HCT116 (cell line): ENCODE measurements around the gene CDON. TPM values are rescaled to one million over a fixed set of nuclear protein-coding genes. Genes with fewer than 3 reads are reported as not detected.

Experiments used
- ATAC-seq: fragments of 200-7000 bp; cut with Tn5 transposase; 2 replicates; pipeline ENCODE4 v1.9.1; 2020; ENCODE audit warnings: mild to moderate bottlenecking, moderate library complexity
- BruUV-seq: library from RNA; stranded (reverse); fragments of 400-500 nt; replicated peaks from 2 replicates; lab custom pipeline; 2021; lab: Mats Ljungman, UMichigan
- CTCF ChIA-PET: fragments of 300-600 bp; sonication (Branson Sonifier 250); formaldehyde crosslinking; loops from one replicate; lab custom pipeline; 2021; ENCODE audit warnings: antibody characterized with exemption; lab: Charles Lee
- POLR2A ChIA-PET: fragments of 300-600, 350-600 bp; sonication (Branson Sonifier 250); formaldehyde crosslinking; loops from one replicate; lab custom pipeline; 2021; ENCODE audit warnings: antibody characterized with exemption; lab: Charles Lee
- RAD21 ChIA-PET, 2 experiments: fragments of 300-600 bp; sonication (Branson Sonifier 250); formaldehyde crosslinking; loops; one replicate each; lab custom pipeline; 2023; ENCODE audit warnings: low total read pairs in 2 of 2; ENCODE audit not compliant: uncharacterized antibody in 2 of 2, unreplicated experiment in 2 of 2, low non-redundant PET in 1 of 2; lab: Charles Lee
- DNase-seq: peaks from one replicate; pipeline ENCODE4 v3.0.0-alpha.2; 2010; ENCODE audit warnings: low read depth, low spot score
- H2AFZ ChIP-seq: fragments of 200-600 bp; shearing (Covaris generic), sonication (generic); 2 replicates; pipeline ENCODE4 v1.6.1; 2017; ENCODE audit warnings: low read depth, mixed run types, mixed read lengths, antibody characterized with exemption, low read length; ENCODE audit not compliant: poor library complexity, severe bottlenecking
- H3K27ac ChIP-seq: 2 replicates; pipeline ENCODE4 v1.5.1; 2012; ENCODE audit warnings: low read depth, low read length
- H3K27me3 ChIP-seq: fragments of 200-600 bp; sonication (generic); 2 replicates; pipeline ENCODE4 v1.6.1; 2016; ENCODE audit warnings: mixed run types, low read length, mixed read lengths; ENCODE audit not compliant: insufficient read depth
- H3K36me3 ChIP-seq, 2 experiments: fragments of 200-500 bp in 1 of 2; fragments of 200-600 bp in 1 of 2; sonication (Bioruptor generic) in 1 of 2; sonication (generic) in 1 of 2; 2 replicates each; pipeline versions ENCODE4 v1.5.1 to v1.6.1; 2014 to 2016; ENCODE audit warnings: low read length in 2 of 2, inconsistent platforms in 1 of 2, mixed read lengths in 1 of 2, mixed run types in 1 of 2; ENCODE audit not compliant: insufficient read depth in 2 of 2, control insufficient read depth in 1 of 2
- H3K4me1 ChIP-seq, 2 experiments: fragments of 200-600 bp in 1 of 2; sonication (generic) in 1 of 2; 2 replicates each; pipeline versions ENCODE4 v1.5.1 to v1.6.1; 2012 to 2017; ENCODE audit warnings: low read length in 2 of 2, inconsistent platforms in 1 of 2, mild to moderate bottlenecking in 1 of 2, mixed read lengths in 1 of 2, mixed run types in 1 of 2, moderate library complexity in 1 of 2; ENCODE audit not compliant: insufficient read depth in 2 of 2, control insufficient read depth in 1 of 2
- H3K4me2 ChIP-seq: fragments of 200-600 bp; sonication (generic); 2 replicates; pipeline ENCODE4 v1.6.1; 2017; ENCODE audit warnings: mixed run types, low read length, mixed read lengths
- H3K4me3 ChIP-seq, 2 experiments: fragments of 200-600 bp in 1 of 2; sonication (generic) in 1 of 2; replicated peaks in 1 of 2; 2 replicates each; pipeline ENCODE4 v1.5.1; 2011 to 2016; ENCODE audit warnings: low read length in 2 of 2, control low read depth in 1 of 2, low read depth in 1 of 2, mild to moderate bottlenecking in 1 of 2, mixed read lengths in 1 of 2, mixed run types in 1 of 2
- H3K79me2 ChIP-seq: fragments of 200-600 bp; sonication (generic); 2 replicates; pipeline ENCODE4 v1.6.1; 2017; ENCODE audit warnings: mild to moderate bottlenecking, mixed run types, low read length, moderate library complexity, mixed read lengths; ENCODE audit not compliant: insufficient read depth
- H3K9ac ChIP-seq: fragments of 200-600 bp; sonication (generic); 2 replicates; pipeline ENCODE4 v1.6.1; 2016; ENCODE audit warnings: low read length, mixed read lengths
- H3K9me2 ChIP-seq: fragments of 200-600 bp; sonication (generic), shearing (Covaris generic); 2 replicates; pipeline ENCODE4 v1.6.1; 2017; ENCODE audit warnings: mixed run types, mild to moderate bottlenecking, moderate library complexity; ENCODE audit not compliant: insufficient read depth
- H3K9me3 ChIP-seq, 2 experiments: fragments of 200-500 bp in 1 of 2; fragments of 200-600 bp in 1 of 2; sonication (Bioruptor generic) in 1 of 2; sonication (generic) in 1 of 2; 2 replicates each; pipeline ENCODE4 v1.6.1; 2014 to 2017; ENCODE audit warnings: low read length in 2 of 2, mixed read lengths in 2 of 2, inconsistent platforms in 1 of 2, low read depth in 1 of 2, mild to moderate bottlenecking in 1 of 2, mixed run types in 1 of 2, moderate library complexity in 1 of 2; ENCODE audit not compliant: control insufficient read depth in 1 of 2, insufficient read depth in 1 of 2
- H4K20me1 ChIP-seq: fragments of 200-600 bp; sonication (generic), shearing (Covaris generic); 2 replicates; pipeline ENCODE4 v1.6.1; 2017; ENCODE audit warnings: mixed run types, mild to moderate bottlenecking, moderate library complexity; ENCODE audit not compliant: insufficient read depth
- CBX3 ChIP-seq: IDR thresholded peaks from 2 replicates; pipeline ENCODE4 v1.6.1; 2012; ENCODE audit warnings: low read depth
- EGR1 ChIP-seq: IDR thresholded peaks from 2 replicates; pipeline ENCODE4 v1.6.1; 2012; ENCODE audit warnings: low read depth
- ELF1 ChIP-seq: IDR thresholded peaks from 2 replicates; pipeline ENCODE4 v1.6.1; 2012; ENCODE audit warnings: low read depth, borderline replicate concordance
- EZH2 ChIP-seq: fragments of 200-600 bp; sonication (generic); IDR thresholded peaks from 2 replicates; pipeline ENCODE4 v1.6.1; 2017; ENCODE audit warnings: antibody characterized with exemption, mixed run types
- EZH2phosphoT487 ChIP-seq: fragments of 200-600 bp; IDR thresholded peaks from 2 replicates; pipeline ENCODE4 v1.6.1; 2018; ENCODE audit warnings: antibody characterized with exemption, borderline replicate concordance
- POLR2A ChIP-seq: IDR thresholded peaks from 2 replicates; pipeline ENCODE4 v1.7.0; 2011; ENCODE audit warnings: borderline replicate concordance; ENCODE audit not compliant: insufficient read depth, insufficient read length; ENCODE audit errors: extremely low read depth
- POLR2AphosphoS5 ChIP-seq: IDR thresholded peaks from 2 replicates; pipeline ENCODE4 v1.6.1; 2011; ENCODE audit warnings: mild to moderate bottlenecking, low read depth, low read length, moderate library complexity
- SIN3A ChIP-seq: IDR thresholded peaks from 2 replicates; pipeline ENCODE4 v1.6.1; 2012; ENCODE audit warnings: low read depth
- SRF ChIP-seq: IDR thresholded peaks from 2 replicates; pipeline ENCODE4 v1.6.1; 2012; ENCODE audit warnings: low read depth
- TCF7L2 ChIP-seq: IDR thresholded peaks from 2 replicates; pipeline ENCODE4 v1.7.0; 2011; ENCODE audit warnings: borderline replicate concordance, inconsistent platforms; ENCODE audit not compliant: insufficient read depth, insufficient read length; ENCODE audit errors: extremely low read depth
- YY1 ChIP-seq: IDR thresholded peaks from 2 replicates; pipeline ENCODE4 v1.6.1; 2011; ENCODE audit warnings: low read length, low read depth, moderate library complexity, mild to moderate bottlenecking; ENCODE audit not compliant: insufficient replicate concordance; ENCODE audit errors: extremely low read depth
- ZNF274 ChIP-seq: fragments of 200-500 bp; sonication (Bioruptor generic); IDR thresholded peaks from 2 replicates; pipeline ENCODE4 v1.6.1; 2014; ENCODE audit warnings: mild to moderate bottlenecking, low read depth, low read length, inconsistent platforms
- intact Hi-C: fragments of 100-400 bp; cut with micrococcal nuclease; formaldehyde crosslinking; loops from 2 replicates; pipeline ENCODE4 v1.10.0; 2022
- total RNA-seq: library from RNA; stranded (reverse); gene quantifications from one replicate; pipeline ENCODE4 v1.2.1, GENCODE V29; 2021; ENCODE audit not compliant: unreplicated experiment
- TF ChIP-seq, protein P1 (sequence below): IDR thresholded peaks from 2 replicates; pipeline ENCODE4 v1.6.1; 2012; ENCODE audit warnings: low read depth
- TF ChIP-seq, protein P2 (sequence below): IDR thresholded peaks from 2 replicates; pipeline ENCODE4 v1.6.1; 2012
- TF ChIP-seq, protein P3 (sequence below): IDR thresholded peaks from 2 replicates; pipeline ENCODE4 v1.6.1; 2012

The CDON gene
- total RNA-seq, 1 experiment from 2014 or later = 16.9 TPM

DNA sequence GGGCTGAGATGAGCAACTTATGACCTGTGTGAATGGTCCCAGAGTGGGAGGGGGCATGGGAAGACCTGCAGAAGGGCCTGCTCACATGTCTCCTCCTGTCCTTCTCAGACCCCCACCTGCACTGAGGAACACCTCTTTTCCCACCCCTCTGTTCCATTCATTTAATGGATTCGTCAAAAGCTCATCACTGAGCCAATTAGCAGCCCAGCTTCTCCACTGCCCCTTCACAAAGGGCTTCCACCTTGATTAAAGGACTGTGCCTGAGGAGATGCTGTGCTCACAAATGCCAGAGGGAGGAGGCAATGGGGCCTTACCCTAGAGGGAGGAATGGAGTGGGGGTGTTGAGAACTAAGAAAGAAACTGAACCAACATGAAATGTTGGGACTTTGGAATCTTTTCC is 14.0 kb upstream of the CDON start (continued):
- no peak for TF ChIP-seq POLR2AphosphoS5
- TF ChIP-seq, protein P1, sequence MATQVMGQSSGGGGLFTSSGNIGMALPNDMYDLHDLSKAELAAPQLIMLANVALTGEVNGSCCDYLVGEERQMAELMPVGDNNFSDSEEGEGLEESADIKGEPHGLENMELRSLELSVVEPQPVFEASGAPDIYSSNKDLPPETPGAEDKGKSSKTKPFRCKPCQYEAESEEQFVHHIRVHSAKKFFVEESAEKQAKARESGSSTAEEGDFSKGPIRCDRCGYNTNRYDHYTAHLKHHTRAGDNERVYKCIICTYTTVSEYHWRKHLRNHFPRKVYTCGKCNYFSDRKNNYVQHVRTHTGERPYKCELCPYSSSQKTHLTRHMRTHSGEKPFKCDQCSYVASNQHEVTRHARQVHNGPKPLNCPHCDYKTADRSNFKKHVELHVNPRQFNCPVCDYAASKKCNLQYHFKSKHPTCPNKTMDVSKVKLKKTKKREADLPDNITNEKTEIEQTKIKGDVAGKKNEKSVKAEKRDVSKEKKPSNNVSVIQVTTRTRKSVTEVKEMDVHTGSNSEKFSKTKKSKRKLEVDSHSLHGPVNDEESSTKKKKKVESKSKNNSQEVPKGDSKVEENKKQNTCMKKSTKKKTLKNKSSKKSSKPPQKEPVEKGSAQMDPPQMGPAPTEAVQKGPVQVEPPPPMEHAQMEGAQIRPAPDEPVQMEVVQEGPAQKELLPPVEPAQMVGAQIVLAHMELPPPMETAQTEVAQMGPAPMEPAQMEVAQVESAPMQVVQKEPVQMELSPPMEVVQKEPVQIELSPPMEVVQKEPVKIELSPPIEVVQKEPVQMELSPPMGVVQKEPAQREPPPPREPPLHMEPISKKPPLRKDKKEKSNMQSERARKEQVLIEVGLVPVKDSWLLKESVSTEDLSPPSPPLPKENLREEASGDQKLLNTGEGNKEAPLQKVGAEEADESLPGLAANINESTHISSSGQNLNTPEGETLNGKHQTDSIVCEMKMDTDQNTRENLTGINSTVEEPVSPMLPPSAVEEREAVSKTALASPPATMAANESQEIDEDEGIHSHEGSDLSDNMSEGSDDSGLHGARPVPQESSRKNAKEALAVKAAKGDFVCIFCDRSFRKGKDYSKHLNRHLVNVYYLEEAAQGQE = no peak
- TF ChIP-seq SRF = no peak
- no peak for TF ChIP-seq CBX3
- TF ChIP-seq POLR2A = no peak
- TF ChIP-seq SIN3A = no peak

DNA sequence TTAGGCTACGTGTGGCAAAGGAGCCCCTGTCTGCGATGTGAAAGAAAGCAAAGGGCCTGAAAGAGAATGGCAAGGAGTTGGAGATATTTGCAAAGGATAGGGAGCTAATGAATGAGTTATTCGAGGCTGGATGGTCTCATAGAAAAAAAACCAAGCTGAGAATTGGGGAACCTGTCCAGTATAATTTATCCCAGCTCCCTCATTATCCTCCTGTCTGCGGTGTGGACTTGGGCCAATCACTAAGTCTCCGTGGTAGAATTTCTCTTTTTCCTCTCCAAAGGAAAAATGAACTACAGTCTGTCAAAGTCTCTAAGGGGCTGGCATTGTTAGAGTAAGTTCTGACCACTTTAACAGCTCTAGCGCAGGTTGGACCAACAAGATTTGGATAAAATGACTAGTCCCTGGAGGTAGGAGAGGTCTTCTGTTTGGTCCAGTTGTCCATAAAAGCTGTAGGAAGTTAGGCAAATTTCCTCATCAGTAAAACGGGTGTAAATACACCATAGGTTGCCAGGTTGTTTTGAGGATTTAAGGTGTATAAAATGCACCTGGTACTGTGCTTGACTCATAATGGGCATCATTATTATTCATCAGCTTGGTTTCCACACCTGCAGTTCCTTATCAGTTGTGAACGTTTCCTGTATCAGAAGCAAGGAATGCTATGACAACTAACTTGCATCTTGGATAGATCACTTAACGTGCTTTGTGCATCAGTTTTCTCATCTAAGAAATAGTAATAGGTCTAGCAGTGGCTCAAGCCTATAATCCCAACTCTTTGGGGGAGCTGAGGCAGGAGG is 10.3 kb upstream of the CDON start:
- intact Hi-C loops = no loop called here
- POLR2A ChIA-PET = no interaction called here
- H3K4me1 ChIP-seq = peaks cover 0 to 4% of the 10 kb centered on the region in 2 experiments; a peak in 1 of 4 replicates
- H3K9me3 ChIP-seq = no peaks in the 10 kb centered on the region
- TF ChIP-seq, protein P1 = no peak
- TF ChIP-seq ZNF274 = no peak
- TF ChIP-seq TCF7L2 = no peak
- no peak for TF ChIP-seq SRF
- TF ChIP-seq POLR2AphosphoS5 = no peak
- TF ChIP-seq, protein P2, sequence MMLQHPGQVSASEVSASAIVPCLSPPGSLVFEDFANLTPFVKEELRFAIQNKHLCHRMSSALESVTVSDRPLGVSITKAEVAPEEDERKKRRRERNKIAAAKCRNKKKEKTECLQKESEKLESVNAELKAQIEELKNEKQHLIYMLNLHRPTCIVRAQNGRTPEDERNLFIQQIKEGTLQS = no peak
- no peak for TF ChIP-seq POLR2A
- TF ChIP-seq ELF1 = no peak
- no peak for TF ChIP-seq YY1
- TF ChIP-seq, protein P3, sequence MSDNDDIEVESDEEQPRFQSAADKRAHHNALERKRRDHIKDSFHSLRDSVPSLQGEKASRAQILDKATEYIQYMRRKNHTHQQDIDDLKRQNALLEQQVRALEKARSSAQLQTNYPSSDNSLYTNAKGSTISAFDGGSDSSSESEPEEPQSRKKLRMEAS = no peak
- no peak for TF ChIP-seq EZH2
- no peak for TF ChIP-seq EZH2phosphoT487
- no peak for TF ChIP-seq EGR1
- TF ChIP-seq, all 23 proteins: peak for 0
- Histone ChIP-seq H3K4me3 (no peak overlapping the region), H3K4me2 (no peak overlapping the region), H4K20me1 (no peaks in the 10 kb centered on the region), H3K9me2 (no peaks in the 10 kb centered on the region), H3K27me3 (no peaks in the 10 kb centered on the region), H3K9ac (no peak overlapping the region), H3K36me3 (no peaks in the 10 kb centered on the region), H3K27ac (no peak overlapping the region), H2AFZ (no peak overlapping the region), H3K79me2 (no peaks in the 10 kb centered on the region)
- BruUV-seq = no TSS peak
- ChIA-PET CTCF (no interaction called here), RAD21 (no interaction called here)
- ATAC-seq (no peak), DNase-seq (no peak)
